Activated CD4-positive, alpha-beta memory T cell treated with anti-CD3 and anti-CD28 coated beads for 36 hours (primary cell): ENCODE results near the gene MBD6. TPM values are rescaled to one million over a fixed set of nuclear protein-coding genes. Genes with fewer than 3 reads are reported as not detected.
"Not testable (repeated sequence)": the region's sequence is repeated elsewhere in the genome, so short reads cannot be mapped to it uniquely, and the experiment has no call there.

Experiments used
- CTCF ChIA-PET: fragments of 350-600 bp; sonication (Branson Sonifier 250); formaldehyde crosslinking; loops from one replicate; lab custom pipeline; 2021; ENCODE audit warnings: antibody characterized with exemption, inconsistent platforms; lab: Charles Lee
- POLR2A ChIA-PET: fragments of 350-600 bp; sonication (Branson Sonifier 250); formaldehyde crosslinking; loops from one replicate; lab custom pipeline; 2021; ENCODE audit warnings: antibody characterized with exemption; lab: Charles Lee
- DNase-seq: peaks from one replicate; pipeline ENCODE4 v3.0.0-alpha.2; 2020
- H3K27ac Mint-ChIP-seq: one replicate; pipeline ENCODE4 v1.8.0; 2021; ENCODE audit warnings: mixed read lengths
- H3K27me3 Mint-ChIP-seq: one replicate; pipeline ENCODE4 v1.8.0; 2021; ENCODE audit warnings: mixed read lengths
- H3K36me3 Mint-ChIP-seq: one replicate; pipeline ENCODE4 v1.8.0; 2021; ENCODE audit warnings: mixed read lengths
- H3K4me1 Mint-ChIP-seq: one replicate; pipeline ENCODE4 v1.8.0; 2021; ENCODE audit warnings: low read depth, mixed read lengths
- H3K4me3 Mint-ChIP-seq: one replicate; pipeline ENCODE4 v1.8.0; 2021; ENCODE audit warnings: mild to moderate bottlenecking, mixed read lengths
- H3K9me3 Mint-ChIP-seq: one replicate; pipeline ENCODE4 v1.8.0; 2021; ENCODE audit warnings: mixed read lengths
- intact Hi-C: fragments of 100-400 bp; cut with micrococcal nuclease; formaldehyde crosslinking; loops from one replicate; pipeline ENCODE4 v1.15.1; 2023
- total RNA-seq, 2 experiments: library from RNA; stranded (reverse); gene quantifications; one replicate each; pipeline ENCODE4 v1.2.3, GENCODE V29; 2021

The MBD6 gene
- total RNA-seq, 2 experiments from 2014 or later = 43.5 to 48.2 TPM

DNA sequence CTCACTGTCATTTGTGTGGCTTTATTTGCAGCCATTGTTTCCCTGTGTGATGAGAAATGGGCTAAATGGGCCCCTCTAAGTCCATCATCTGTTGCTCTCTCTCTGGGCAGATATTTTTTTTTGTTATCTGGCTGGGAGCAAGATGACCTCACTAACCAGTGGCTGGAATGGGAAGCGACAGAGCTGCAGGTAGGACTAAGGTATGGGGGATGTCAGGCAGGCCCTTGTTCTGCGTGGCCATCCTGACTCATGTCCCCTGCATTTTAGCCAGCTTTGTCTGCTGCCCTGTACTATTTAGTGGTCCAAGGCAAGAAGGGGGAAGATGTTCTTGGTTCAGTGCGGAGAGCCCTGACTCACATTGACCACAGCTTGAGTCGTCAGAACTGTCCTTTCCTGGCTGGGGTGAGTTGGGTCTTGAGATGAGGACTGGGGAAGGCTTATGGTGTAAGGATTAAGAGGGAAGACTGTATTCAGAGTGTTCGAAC is 33.4 kb upstream of the MBD6 start:
- H3K9me3 Mint-ChIP-seq = no peaks in the 10 kb centered on the region
- peaks cover 43% of the 10 kb centered on the region for H3K36me3 Mint-ChIP-seq
- intact Hi-C loops = no loop called here
- POLR2A ChIA-PET = interaction anchor here (1.1 to 3.7 kb wide), 3 partner anchors 10 to 28 kb away, joined by 3 to 14 read pairs (median 10); partner anchors contain the start of gene ARHGAP9
- no peaks in the 10 kb centered on the region for H3K27me3 Mint-ChIP-seq
- H3K4me3 Mint-ChIP-seq = peak overlapping the region; percentile 97
- peak overlapping the region; percentile 94 for H3K27ac Mint-ChIP-seq
- DNase-seq = no peak
- CTCF ChIA-PET = interaction anchor here (1.4 to 3.2 kb wide), 2 partner anchors 13 to 30 kb away, joined by 3 to 12 read pairs; partner anchors contain the start of gene GLI1
- H3K4me1 Mint-ChIP-seq = peaks cover 36% of the 10 kb centered on the region

DNA sequence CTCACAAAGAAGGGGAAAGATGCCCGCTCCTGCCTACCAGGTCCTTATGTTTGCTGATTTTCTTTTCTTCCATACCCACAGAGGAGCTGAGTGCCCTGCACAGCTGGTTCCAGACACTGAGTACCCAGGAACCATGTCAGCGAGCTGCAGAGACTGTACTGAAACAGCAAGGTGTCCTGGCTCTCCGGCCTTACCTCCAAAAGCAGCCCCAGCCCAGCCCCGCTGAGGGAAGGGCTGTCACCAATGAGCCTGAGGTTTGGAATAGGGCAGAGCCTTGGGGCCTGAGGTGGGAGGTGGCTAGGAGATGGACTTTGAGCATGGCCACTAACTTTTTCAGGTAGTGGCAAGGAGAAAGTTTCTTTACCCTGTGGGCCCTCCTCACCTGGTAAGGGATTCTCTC is 32.5 kb upstream of the MBD6 start:
- Mint-ChIP-seq H3K4me3 (no peak overlapping the region), H3K4me1 (peaks cover 36% of the 10 kb centered on the region), H3K9me3 (no peaks in the 10 kb centered on the region), H3K36me3 (peaks cover 45% of the 10 kb centered on the region), H3K27ac (no peak overlapping the region), H3K27me3 (no peaks in the 10 kb centered on the region)
- CTCF ChIA-PET = interaction anchor here (1.1 to 3.2 kb wide), 3 partner anchors 10 to 31 kb away, joined by 3 to 12 read pairs (median 4); partner anchors contain the start of gene GLI1
- intact Hi-C loops = no loop called here
- DNase-seq = no peak
- POLR2A ChIA-PET = interaction anchor here (0.8 to 3.7 kb wide), 4 partner anchors 10 to 27 kb away, joined by 3 to 14 read pairs (median 7); partner anchors contain the start of gene ARHGAP9

DNA sequence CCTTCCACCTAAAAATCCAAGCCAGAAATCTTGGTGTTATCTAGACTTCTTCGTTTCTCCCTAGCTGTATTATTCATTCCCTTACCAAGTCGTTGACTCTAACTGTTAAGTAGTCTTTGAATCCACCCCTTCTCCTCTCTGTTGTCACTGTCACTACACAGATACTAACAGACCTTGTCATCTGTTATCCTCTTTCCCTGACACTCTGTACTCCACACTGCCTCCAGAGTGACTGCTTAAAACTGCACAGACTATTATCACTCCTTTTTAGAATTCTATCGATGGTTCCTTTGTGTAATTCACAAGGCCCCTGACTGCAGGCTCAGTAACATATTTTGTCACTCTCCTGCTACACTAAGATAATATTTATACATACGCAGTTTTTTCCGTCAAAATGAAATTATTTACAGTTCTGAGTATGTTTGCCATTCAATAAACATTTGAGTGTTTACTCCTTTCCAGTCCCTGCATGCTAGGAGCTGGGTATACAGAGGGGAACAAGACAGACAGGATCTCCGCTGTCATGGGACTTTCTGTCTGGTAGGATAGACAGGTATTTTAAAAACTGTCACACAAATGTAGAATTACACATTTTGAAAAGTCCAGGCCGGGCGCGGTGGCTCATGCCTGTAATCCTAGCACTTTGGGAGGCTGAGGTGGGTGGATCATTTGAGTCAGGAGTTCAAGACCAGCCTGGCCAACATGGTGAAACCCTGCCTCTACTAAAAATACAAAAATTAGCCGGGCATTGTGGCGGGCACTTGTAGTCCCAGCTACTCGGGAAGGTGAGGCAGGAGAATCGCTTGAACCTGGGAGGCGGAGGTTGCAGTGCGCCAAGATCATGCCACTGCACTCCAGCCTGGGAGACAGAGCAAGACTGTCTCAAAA is 31.0 kb upstream of the MBD6 start:
- H3K27ac Mint-ChIP-seq = peak overlapping the region; percentile 69
- POLR2A ChIA-PET = interaction anchor here (0.8 to 3.7 kb wide), 3 partner anchors 12 to 25 kb away, joined by 3 to 10 read pairs (median 4); partner anchors contain the start of gene ARHGAP9
- DNase-seq = no peak
- H3K4me1 Mint-ChIP-seq = peaks cover 36% of the 10 kb centered on the region
- H3K4me3 Mint-ChIP-seq = no peak overlapping the region
- CTCF ChIA-PET = interaction anchor here (0.6 to 3.2 kb wide), 5 partner anchors 11 to 51 kb away, joined by 3 to 12 read pairs (median 4); partner anchors contain the start of genes GLI1 and INHBE
- H3K36me3 Mint-ChIP-seq = peaks cover 53% of the 10 kb centered on the region
- no peaks in the 10 kb centered on the region for H3K27me3 Mint-ChIP-seq
- H3K9me3 Mint-ChIP-seq = no peaks in the 10 kb centered on the region
- intact Hi-C loops = loop anchor here (2.0 kb wide), 1 partner anchor 13 kb away; the partner anchor contains the start of gene ARHGAP9

DNA sequence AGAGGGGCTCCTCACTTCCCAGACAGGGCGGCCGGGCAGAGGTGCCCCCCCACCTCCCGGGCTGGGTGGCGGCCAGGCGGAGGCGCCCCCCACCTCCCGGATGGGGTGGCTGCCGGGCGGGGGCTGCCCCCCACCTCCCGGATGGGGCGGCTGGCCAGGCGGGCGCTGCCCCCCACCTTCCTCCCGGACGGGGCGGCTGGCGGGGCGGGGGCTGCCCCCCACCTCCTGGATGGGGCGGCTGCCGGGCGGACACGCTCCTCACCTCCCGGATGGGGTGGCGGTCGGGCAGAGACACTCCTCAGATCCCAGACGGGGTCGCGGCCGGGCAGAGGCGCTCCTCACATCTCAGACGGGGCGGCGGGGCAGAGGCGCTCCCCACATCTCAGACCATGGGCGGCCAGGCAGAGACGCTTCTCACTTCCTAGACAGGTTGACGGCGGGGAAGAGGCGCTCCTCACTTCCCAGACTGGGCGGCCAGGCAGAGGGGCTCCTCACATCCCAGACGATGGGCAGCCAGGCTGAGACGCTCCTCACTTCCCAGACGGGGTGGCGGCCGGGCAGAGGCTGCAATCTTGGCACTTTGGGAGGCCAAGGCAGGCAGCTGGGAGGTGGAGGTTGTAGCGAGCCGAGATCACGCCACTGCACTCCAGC is 27.4 kb upstream of the MBD6 start:
- H3K27me3 Mint-ChIP-seq, intact Hi-C loops, H3K4me3 Mint-ChIP-seq, DNase-seq, H3K9me3 Mint-ChIP-seq, H3K27ac Mint-ChIP-seq, CTCF ChIA-PET, POLR2A ChIA-PET: not testable (repeated sequence)
- Mint-ChIP-seq H3K36me3 (peaks cover 54% of the 10 kb centered on the region), H3K4me1 (peaks cover 16% of the 10 kb centered on the region)

DNA sequence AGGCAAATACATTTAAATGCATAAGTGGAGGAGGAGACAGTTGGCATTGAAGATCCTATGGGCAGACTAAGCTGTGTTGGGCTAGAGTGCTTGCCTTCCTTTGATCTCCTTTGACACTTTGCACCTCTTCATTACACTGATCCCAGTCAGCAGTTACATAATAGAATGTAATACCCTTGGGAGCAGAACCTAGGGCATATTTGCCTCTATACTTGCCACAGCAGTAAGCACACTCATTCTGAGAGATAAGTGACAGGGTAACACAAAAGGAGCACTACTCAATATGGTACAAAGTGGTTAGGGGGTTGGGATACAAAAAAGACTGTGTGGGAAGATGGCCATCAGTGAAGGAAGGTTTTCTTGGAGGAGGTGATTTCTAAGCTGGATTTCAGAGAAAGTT is 25.8 kb upstream of the MBD6 start:
- Mint-ChIP-seq H3K27ac (peak overlapping the region; percentile 13), H3K27me3 (no peaks in the 10 kb centered on the region), H3K9me3 (no peaks in the 10 kb centered on the region), H3K4me1 (peaks cover 10% of the 10 kb centered on the region), H3K36me3 (peaks cover 54% of the 10 kb centered on the region), H3K4me3 (no peak overlapping the region)
- ChIA-PET CTCF (no interaction called here), POLR2A (no interaction called here)
- intact Hi-C loops = no loop called here
- no peak for DNase-seq

DNA sequence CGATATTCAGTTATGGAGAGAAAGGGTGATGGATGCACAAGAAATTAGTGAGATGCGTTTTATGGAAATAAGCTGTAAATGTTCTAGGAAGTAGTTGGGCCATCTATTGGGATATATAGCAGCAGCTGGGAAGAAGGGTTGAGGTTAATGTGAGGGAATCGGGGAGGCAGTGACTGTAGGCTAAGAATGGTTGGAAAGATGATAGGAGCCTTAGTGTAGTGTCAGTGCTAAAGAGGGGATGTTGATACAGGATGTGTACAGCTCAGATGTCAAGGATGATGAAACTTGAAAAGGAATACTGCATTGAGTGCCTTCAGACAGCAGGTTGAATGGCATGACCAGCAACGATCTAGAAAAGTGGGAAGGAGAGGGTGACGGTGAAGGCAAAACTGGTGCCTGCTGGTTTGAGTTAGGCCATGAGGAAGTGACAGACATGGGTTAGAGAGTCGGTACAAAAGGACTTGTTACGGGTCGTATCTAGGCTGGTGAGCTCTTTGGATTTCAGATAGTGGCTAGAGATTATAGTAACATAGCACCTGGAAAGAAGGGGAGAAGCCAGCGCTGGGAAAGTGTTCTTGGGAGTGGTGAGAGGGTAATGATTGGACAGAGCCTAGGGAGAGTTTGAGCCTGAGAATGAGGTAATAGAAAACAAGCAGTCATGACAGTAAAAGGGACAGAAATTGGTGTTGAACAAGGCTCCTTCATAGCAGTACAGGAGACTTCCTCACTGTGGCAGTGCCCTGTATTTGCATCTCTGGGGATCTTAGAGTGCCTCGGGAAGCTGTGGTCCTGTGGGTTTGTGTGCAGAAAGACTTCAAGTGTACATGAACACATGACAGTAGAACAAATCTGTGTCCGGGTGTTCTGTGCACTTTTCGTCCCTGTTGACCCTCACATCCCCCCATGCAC is 25.1 kb upstream of the MBD6 start:
- peaks cover 60% of the 10 kb centered on the region for H3K36me3 Mint-ChIP-seq
- intact Hi-C loops = no loop called here
- peak overlapping the region; percentile 13 for H3K27ac Mint-ChIP-seq
- H3K4me3 Mint-ChIP-seq = no peak overlapping the region
- ChIA-PET CTCF (no interaction called here), POLR2A (no interaction called here)
- no peaks in the 10 kb centered on the region for H3K9me3 Mint-ChIP-seq
- H3K27me3 Mint-ChIP-seq = no peaks in the 10 kb centered on the region
- no peak for DNase-seq
- H3K4me1 Mint-ChIP-seq = peaks cover 13% of the 10 kb centered on the region

DNA sequence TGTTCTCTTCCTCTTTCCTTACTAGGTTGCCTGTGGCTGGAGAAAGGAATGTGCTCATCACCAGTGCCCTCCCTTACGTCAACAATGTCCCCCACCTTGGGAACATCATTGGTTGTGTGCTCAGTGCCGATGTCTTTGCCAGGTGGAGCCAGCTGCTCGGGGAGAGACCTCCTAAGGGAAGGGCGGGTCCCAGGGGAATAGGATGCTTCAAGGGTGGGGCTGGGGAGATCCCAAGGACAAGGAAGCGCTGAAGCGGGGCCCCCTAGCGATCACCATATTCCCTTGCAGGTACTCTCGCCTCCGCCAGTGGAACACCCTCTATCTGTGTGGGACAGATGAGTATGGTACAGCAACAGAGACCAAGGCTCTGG is 24.5 kb upstream of the MBD6 start:
- Mint-ChIP-seq H3K27me3 (no peaks in the 10 kb centered on the region), H3K36me3 (peaks cover 58% of the 10 kb centered on the region), H3K9me3 (no peaks in the 10 kb centered on the region), H3K4me1 (peaks cover 7% of the 10 kb centered on the region), H3K27ac (no peak overlapping the region), H3K4me3 (no peak overlapping the region)
- ChIA-PET POLR2A (no interaction called here), CTCF (no interaction called here)
- DNase-seq = no peak
- intact Hi-C loops = no loop called here

DNA sequence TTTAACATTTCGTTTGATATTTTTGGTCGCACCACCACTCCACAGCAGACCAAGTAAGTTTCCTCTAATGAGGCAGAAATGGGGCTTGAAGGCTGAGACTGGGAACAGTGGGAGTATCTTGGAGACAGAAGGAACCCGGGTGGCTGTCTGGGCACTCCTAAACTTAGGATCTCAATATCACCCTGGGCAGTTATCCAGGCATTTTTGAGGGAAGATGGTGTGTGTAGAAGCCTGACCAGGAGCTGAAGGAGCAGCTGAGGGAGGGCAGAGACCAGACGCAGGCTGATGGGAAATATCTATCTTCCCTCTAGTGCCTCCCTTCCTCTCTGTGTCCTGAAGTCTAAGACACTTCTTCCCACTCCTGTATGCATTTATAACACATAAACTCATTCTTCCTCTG is 24.1 kb upstream of the MBD6 start:
- Mint-ChIP-seq H3K4me3 (no peak overlapping the region), H3K27me3 (no peaks in the 10 kb centered on the region), H3K27ac (no peak overlapping the region), H3K36me3 (peaks cover 59% of the 10 kb centered on the region), H3K9me3 (no peaks in the 10 kb centered on the region), H3K4me1 (peaks cover 7% of the 10 kb centered on the region)
- POLR2A ChIA-PET = no interaction called here
- intact Hi-C loops = no loop called here
- no peak for DNase-seq
- CTCF ChIA-PET = no interaction called here

DNA sequence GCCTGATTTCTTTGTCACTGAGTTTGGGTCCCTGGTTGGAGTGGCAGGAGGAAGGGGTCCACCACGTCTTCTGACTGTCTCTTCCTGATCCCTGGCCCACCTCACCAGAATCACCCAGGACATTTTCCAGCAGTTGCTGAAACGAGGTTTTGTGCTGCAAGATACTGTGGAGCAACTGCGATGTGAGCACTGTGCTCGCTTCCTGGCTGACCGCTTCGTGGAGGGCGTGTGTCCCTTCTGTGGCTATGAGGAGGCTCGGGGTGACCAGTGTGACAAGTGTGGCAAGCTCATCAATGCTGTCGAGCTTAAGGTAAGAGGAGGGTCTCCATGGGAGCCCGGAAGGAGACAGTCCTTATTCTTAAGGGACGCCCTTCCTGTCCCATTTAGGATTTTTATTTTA is 22.4 kb upstream of the MBD6 start:
- Mint-ChIP-seq H3K4me1 (peaks cover 7% of the 10 kb centered on the region), H3K4me3 (no peak overlapping the region), H3K27me3 (no peaks in the 10 kb centered on the region), H3K27ac (no peak overlapping the region), H3K9me3 (no peaks in the 10 kb centered on the region), H3K36me3 (peaks cover 65% of the 10 kb centered on the region)
- intact Hi-C loops = no loop called here
- no peak for DNase-seq
- ChIA-PET CTCF (no interaction called here), POLR2A (interaction anchor here (0.7 to 2.0 kb wide), 3 partner anchors 10 to 23 kb away, joined by 3 to 4 read pairs (median 3); no protein-coding TSS in a partner anchor)

DNA sequence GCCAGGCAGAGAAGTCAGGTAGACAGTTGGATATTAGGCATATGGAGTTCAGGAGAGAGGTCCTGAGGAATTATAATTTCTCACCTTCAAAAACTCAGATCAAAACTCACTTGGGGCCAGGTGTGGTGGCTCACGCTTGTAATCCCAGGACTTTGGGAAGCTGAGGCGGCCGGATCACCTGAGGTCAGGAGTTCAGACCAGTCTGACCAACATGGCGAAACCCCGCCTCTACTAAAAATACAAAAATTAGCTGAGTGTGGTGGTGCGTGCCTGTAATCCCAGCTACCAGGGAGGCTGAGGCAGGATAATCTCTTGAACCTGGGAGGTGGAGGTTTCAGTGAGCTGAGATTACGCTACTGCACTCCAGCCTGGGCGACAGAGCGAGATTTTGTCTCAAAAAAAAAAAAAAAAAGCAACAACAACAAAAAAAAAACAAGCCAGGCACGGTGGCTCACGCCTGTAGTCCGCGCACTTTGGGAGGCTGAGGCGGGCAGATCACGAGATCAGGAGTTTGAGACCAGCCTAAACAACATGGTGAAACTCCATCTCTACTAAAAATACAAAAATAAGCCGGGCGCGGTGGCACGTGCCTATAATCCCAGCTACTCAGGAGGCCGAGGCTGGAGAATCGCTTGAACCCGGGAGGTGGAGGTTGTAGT is 20.2 kb upstream of the MBD6 start:
- H3K9me3 Mint-ChIP-seq, intact Hi-C loops, H3K27ac Mint-ChIP-seq, H3K4me3 Mint-ChIP-seq, DNase-seq, H3K4me1 Mint-ChIP-seq, H3K27me3 Mint-ChIP-seq: not testable (repeated sequence)
- ChIA-PET CTCF (interaction anchor here (0.6 kb wide), 1 partner anchor 22 kb away, joined by 3 read pairs; no protein-coding TSS in a partner anchor), POLR2A (interaction anchor here (0.8 to 1.6 kb wide), 2 partner anchors 11 to 17 kb away, joined by 3 to 4 read pairs; no protein-coding TSS in a partner anchor)
- H3K36me3 Mint-ChIP-seq = peaks cover 62% of the 10 kb centered on the region

DNA sequence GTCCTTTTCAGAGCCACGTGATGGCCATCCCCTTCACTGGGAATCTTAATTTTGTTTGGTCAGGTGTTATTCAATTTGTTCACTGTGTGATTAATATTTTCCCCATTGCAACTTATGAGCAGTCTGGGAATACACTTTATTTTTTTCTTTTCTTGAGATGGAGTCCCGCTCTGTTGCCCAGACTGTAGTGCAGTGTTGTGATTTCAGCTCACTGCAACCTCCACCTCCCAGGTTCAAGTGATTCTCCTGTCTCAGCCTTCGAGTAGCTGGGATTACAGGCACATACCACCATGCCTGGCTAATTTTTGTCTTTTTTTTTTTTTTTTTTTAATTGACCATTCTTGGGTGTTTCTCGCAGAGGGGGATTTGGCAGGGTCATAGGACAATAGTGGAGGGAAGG is 16.1 kb upstream of the MBD6 start:
- CTCF ChIA-PET, intact Hi-C loops, H3K4me3 Mint-ChIP-seq: not testable (repeated sequence)

More for the DNA sequence above, 16.1 kb upstream of the MBD6 start:
- H3K27me3 Mint-ChIP-seq, H3K9me3 Mint-ChIP-seq, DNase-seq, H3K27ac Mint-ChIP-seq, H3K4me1 Mint-ChIP-seq, POLR2A ChIA-PET: not testable (repeated sequence)
- H3K36me3 Mint-ChIP-seq = peaks cover 44% of the 10 kb centered on the region
